Adrenal gland (tissue), 5 donors: ENCODE data around the gene MCTP2.

Experiments used
- CTCF ChIP-seq, 6 experiments: fragments of 450-650 bp in 4 of 6; fragments of 200-600 bp in 2 of 6; sonication (generic) in 1 of 6; IDR thresholded peaks; 1 replicate in 5 of 6; 2 replicates in 1 of 6; pipeline versions ENCODE4 v1.5.1 to v1.8.0; 2016 to 2021; ENCODE audit warnings: antibody characterized with exemption in 6 of 6, mild to moderate bottlenecking in 2 of 6, moderate library complexity in 1 of 6
- POLR2A ChIP-seq, 2 donors: fragments of 450-650 bp; IDR thresholded peaks; one replicate each; pipeline ENCODE4 v1.6.1; 2017; ENCODE audit warnings: antibody characterized with exemption in 2 of 2, mild to moderate bottlenecking in 2 of 2, moderate library complexity in 1 of 2
- donor health status: DM: no; HTN: no; CAD: no.

GRCh38 chr15:94526071-94526689 is 294.8 kb downstream of the MCTP2 start:
- TF ChIP-seq CTCF (IDR thresholded peaks at IDR 0.05) (peak in 3 of 6 experiments; percentile 12 to 35 (median 14)), POLR2A (IDR thresholded peaks at IDR 0.05) (no peak)
